PC-3 (cell line): ENCODE measurements around the gene AUTS2. TPM values are rescaled to one million over a fixed set of nuclear protein-coding genes. Genes with fewer than 3 reads are reported as not detected.

Experiments
- ATAC-seq: fragments of 200-7000 bp; cut with Tn5 transposase; 2 replicates; pipeline ENCODE4 v1.9.1; 2020; ENCODE audit warnings: mild to moderate bottlenecking, moderate library complexity
- BruUV-seq: library from RNA; stranded (reverse); fragments of 400-500 nt; replicated peaks from 2 replicates; lab custom pipeline; 2021; lab: Mats Ljungman, UMichigan
- CTCF ChIA-PET: fragments of 300-600 bp; sonication (Branson Sonifier 250); formaldehyde crosslinking; loops from one replicate; lab custom pipeline; 2022; ENCODE audit warnings: antibody characterized with exemption; lab: Charles Lee
- POLR2A ChIA-PET: fragments of 300-600 bp; sonication (Branson Sonifier 250); formaldehyde crosslinking; loops from one replicate; lab custom pipeline; 2022; ENCODE audit warnings: antibody characterized with exemption; ENCODE audit not compliant: unreplicated experiment; lab: Charles Lee
- DNase-seq: peaks from one replicate; pipeline ENCODE4 v3.0.0-alpha.2; 2015
- H2AFZ ChIP-seq: fragments of 300-600 bp; sonication (generic); 2 replicates; pipeline ENCODE4 v1.6.0; 2016; ENCODE audit warnings: antibody characterized with exemption, low read length
- H3F3A ChIP-seq: fragments of 300-600 bp; sonication (generic); one replicate; pipeline ENCODE4 v1.6.0; 2017; ENCODE audit warnings: antibody characterized with exemption, low read length, control low read depth, mild to moderate bottlenecking; ENCODE audit not compliant: unreplicated experiment
- H3K27ac ChIP-seq: fragments of 300-600 bp; sonication (generic); 2 replicates; pipeline ENCODE4 v1.5.1; 2016; ENCODE audit warnings: mild to moderate bottlenecking, low read length
- H3K27me3 ChIP-seq: fragments of 300-600 bp; sonication (generic); 2 replicates; pipeline ENCODE4 v1.6.1; 2016; ENCODE audit warnings: low read length, mixed read lengths
- H3K36me3 ChIP-seq: fragments of 300-600 bp; sonication (generic); 2 replicates; pipeline ENCODE4 v1.6.1; 2016; ENCODE audit warnings: low read depth, mixed run types, low read length, mixed read lengths
- H3K4me1 ChIP-seq: fragments of 300-600 bp; sonication (generic); 2 replicates; pipeline ENCODE4 v1.5.1; 2016; ENCODE audit warnings: low read length; ENCODE audit not compliant: insufficient read depth
- H3K4me2 ChIP-seq: fragments of 300-600 bp; sonication (generic); 2 replicates; pipeline ENCODE4 v1.6.0; 2016; ENCODE audit warnings: low read length
- H3K4me3 ChIP-seq: fragments of 300-600 bp; sonication (generic); 2 replicates; pipeline ENCODE4 v1.5.1; 2016; ENCODE audit warnings: mild to moderate bottlenecking, low read length, mixed read lengths
- H3K79me2 ChIP-seq: fragments of 300-600 bp; sonication (generic); 2 replicates; pipeline ENCODE4 v1.6.1; 2017; ENCODE audit warnings: low read length, mixed read lengths
- H3K9ac ChIP-seq: fragments of 300-600 bp; sonication (generic); 2 replicates; pipeline ENCODE4 v1.6.0; 2016; ENCODE audit warnings: mild to moderate bottlenecking, low read length
- H3K9me2 ChIP-seq: fragments of 300-600 bp; sonication (generic); replicated peaks from 2 replicates; pipeline ENCODE4 v1.6.1; 2016; ENCODE audit warnings: mixed run types, low read length, mixed read lengths
- H3K9me3 ChIP-seq: fragments of 300-600 bp; sonication (generic); 2 replicates; pipeline ENCODE4 v1.6.1; 2016; ENCODE audit warnings: low read length, mixed read lengths
- H4K20me1 ChIP-seq: fragments of 300-600 bp; sonication (generic); 2 replicates; pipeline ENCODE4 v1.6.1; 2016; ENCODE audit warnings: low read length, mixed read lengths
- EZH2 ChIP-seq: fragments of 300-600 bp; sonication (generic); IDR thresholded peaks from one replicate; pipeline ENCODE4 v1.6.1; 2017; ENCODE audit warnings: antibody characterized with exemption, mild to moderate bottlenecking, low read length; ENCODE audit not compliant: unreplicated experiment
- EZH2phosphoT487 ChIP-seq: fragments of 300-600 bp; sonication (generic); IDR thresholded peaks from 2 replicates; pipeline ENCODE4 v1.6.1; 2018; ENCODE audit warnings: mild to moderate bottlenecking, antibody characterized with exemption, low read length, borderline replicate concordance
- intact Hi-C: fragments of 100-400 bp; cut with micrococcal nuclease; formaldehyde crosslinking; loops from 2 replicates; pipeline ENCODE4 v1.9.0; 2023
- total RNA-seq: library from RNA; depleted of rRNA; stranded (reverse); fragments of >200 nt; gene quantifications from 2 replicates; pipeline ENCODE4 v1.2.3, GENCODE V29; 2014
- TF ChIP-seq, protein P1 (sequence below): fragments of 300-600 bp; sonication (generic); conservative IDR thresholded peaks from 2 replicates; pipeline ENCODE4 v1.5.1; 2017; ENCODE audit warnings: antibody characterized with exemption, low read depth, mild to moderate bottlenecking, low read length

AUTS2 gene
- total RNA-seq, 1 experiment from 2014 or later: not detected

- ChIA-PET CTCF (no interaction called here), POLR2A (no interaction called here)
- intact Hi-C loops: no loop called here
- Histone ChIP-seq H3K27ac (no peak overlapping the region), H3F3A (no peaks in the 10 kb centered on the region), H3K79me2 (no peaks in the 10 kb centered on the region), H3K4me3 (no peak overlapping the region), H3K27me3 (no peaks in the 10 kb centered on the region), H3K9me3 (no peaks in the 10 kb centered on the region), H3K4me2 (no peak overlapping the region), H3K9ac (no peak overlapping the region), H3K9me2 (no peaks in the 10 kb centered on the region), H2AFZ (no peak overlapping the region), H3K36me3 (no peaks in the 10 kb centered on the region), H3K4me1 (no peaks in the 10 kb centered on the region), H4K20me1 (no peaks in the 10 kb centered on the region)
- TF ChIP-seq EZH2phosphoT487 (no peak), EZH2 (no peak)
- TF ChIP-seq, protein P1, sequence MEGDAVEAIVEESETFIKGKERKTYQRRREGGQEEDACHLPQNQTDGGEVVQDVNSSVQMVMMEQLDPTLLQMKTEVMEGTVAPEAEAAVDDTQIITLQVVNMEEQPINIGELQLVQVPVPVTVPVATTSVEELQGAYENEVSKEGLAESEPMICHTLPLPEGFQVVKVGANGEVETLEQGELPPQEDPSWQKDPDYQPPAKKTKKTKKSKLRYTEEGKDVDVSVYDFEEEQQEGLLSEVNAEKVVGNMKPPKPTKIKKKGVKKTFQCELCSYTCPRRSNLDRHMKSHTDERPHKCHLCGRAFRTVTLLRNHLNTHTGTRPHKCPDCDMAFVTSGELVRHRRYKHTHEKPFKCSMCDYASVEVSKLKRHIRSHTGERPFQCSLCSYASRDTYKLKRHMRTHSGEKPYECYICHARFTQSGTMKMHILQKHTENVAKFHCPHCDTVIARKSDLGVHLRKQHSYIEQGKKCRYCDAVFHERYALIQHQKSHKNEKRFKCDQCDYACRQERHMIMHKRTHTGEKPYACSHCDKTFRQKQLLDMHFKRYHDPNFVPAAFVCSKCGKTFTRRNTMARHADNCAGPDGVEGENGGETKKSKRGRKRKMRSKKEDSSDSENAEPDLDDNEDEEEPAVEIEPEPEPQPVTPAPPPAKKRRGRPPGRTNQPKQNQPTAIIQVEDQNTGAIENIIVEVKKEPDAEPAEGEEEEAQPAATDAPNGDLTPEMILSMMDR: no peak
- no peak for DNase-seq
- no TSS peak for BruUV-seq
- ATAC-seq: no peak
Measured at GRCh38 chr7:69701288-69701687, 103.0 kb downstream of the AUTS2 start.

DNA sequence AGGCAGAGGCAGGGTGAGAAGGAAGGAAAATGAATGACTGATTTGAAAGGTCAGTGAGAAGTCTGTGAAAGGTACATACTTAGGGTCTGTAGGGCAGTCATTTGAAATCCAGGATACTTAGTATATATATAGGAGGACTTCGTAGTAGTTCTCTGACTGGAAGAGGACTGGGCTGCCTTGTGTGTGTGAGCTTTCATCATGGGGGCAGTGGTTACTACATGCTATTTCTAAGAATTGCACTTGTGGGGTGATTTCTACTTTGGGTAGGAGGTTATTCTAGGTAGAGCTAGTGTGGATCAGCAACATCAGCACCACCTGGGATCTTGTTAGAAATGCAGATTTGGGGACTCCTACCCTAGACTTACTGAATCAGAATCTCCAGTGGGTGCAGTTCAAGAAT lies 104.1 kb downstream of the AUTS2 start:
- TF ChIP-seq EZH2 (no peak), EZH2phosphoT487 (no peak)
- TF ChIP-seq, protein P1: no peak
- ChIA-PET CTCF (no interaction called here), POLR2A (no interaction called here)
- Histone ChIP-seq H3K9me2 (no peaks in the 10 kb centered on the region), H3K27me3 (no peaks in the 10 kb centered on the region), H3K27ac (no peak overlapping the region), H3K4me1 (no peaks in the 10 kb centered on the region), H2AFZ (no peak overlapping the region), H3K4me2 (no peak overlapping the region), H3K79me2 (no peaks in the 10 kb centered on the region), H3K4me3 (no peak overlapping the region), H3F3A (no peaks in the 10 kb centered on the region), H3K9me3 (no peaks in the 10 kb centered on the region), H3K36me3 (no peaks in the 10 kb centered on the region), H4K20me1 (no peaks in the 10 kb centered on the region), H3K9ac (no peak overlapping the region)
- ATAC-seq (no peak), DNase-seq (no peak)
- intact Hi-C loops: no loop called here
- BruUV-seq: no TSS peak

DNA sequence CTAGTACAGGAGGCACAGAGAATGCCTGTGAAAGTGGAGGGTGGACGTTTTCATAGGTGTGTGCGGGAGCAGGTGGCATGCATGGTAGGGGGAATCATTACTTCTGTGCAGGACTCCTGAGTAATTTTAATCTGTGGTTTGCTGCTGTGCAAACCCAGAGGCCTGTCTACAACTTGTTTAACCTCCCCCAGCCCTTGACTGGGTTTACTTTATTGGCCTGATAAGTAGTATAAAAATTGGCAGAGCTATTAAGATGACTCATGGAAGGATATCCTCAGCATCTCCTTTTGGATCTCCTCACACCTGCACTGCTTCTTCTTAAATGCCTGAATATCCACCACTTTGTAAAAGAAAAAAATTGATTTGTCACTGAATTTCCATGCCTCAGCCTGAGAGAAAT lies 104.8 kb downstream of the AUTS2 start:
- no peaks in the 10 kb centered on the region for H4K20me1 ChIP-seq
- intact Hi-C loops: no loop called here
- no peaks in the 10 kb centered on the region for H3F3A ChIP-seq
- ChIA-PET CTCF (no interaction called here), POLR2A (no interaction called here)
- H3K36me3 ChIP-seq: no peaks in the 10 kb centered on the region
- no peak overlapping the region for H3K4me3 ChIP-seq
- ATAC-seq (no peak), DNase-seq (no peak)
- H3K4me2 ChIP-seq: no peak overlapping the region
- H3K27ac ChIP-seq: no peak overlapping the region
- no peak overlapping the region for H2AFZ ChIP-seq
- TF ChIP-seq EZH2phosphoT487: no peak
- TF ChIP-seq, protein P1: no peak
- no peak for TF ChIP-seq EZH2
- H3K4me1 ChIP-seq: no peaks in the 10 kb centered on the region
- H3K9ac ChIP-seq: no peak overlapping the region
- no peaks in the 10 kb centered on the region for H3K9me2 ChIP-seq
- no peaks in the 10 kb centered on the region for H3K9me3 ChIP-seq
- no TSS peak for BruUV-seq
- H3K79me2 ChIP-seq: no peaks in the 10 kb centered on the region
- H3K27me3 ChIP-seq: no peaks in the 10 kb centered on the region
